Measurements from ENCODE around the gene KRT20.

KRT20 gene

DNA sequence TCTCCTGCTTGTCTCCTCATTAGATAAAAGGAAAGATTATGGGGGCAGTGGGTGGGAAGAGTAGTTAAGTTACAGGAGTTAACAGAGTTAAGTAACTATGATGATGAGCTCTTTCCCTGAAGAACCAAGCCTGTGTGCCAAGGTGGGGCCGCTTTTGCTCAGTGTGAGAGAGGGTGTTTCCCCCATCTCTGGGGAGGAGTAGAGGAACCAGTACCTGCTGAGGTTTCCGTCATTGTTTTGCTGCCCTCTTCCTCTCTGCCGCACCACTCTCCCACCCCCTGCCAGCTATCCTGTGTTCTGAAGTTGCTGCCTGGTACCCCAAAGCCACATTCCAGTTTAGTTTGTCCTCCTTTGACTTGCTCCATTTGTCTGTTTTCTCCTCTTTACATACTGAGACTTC lies 41.8 kb downstream of the KRT20 start:
- no peak overlapping the region for H2AFZ ChIP-seq (ENCODE audit: low read depth)
- H3K4me3 ChIP-seq (IDR thresholded peaks at IDR 0.05; ENCODE audit: insufficient read depth, low read depth, low read length) = no peak overlapping the region
- no peaks in the 10 kb centered on the region for H3K27me3 ChIP-seq (ENCODE audit: insufficient read depth, low read depth)
- H3K9ac ChIP-seq = no peak overlapping the region
- H3K4me2 ChIP-seq = no peak overlapping the region
- H3K4me1 ChIP-seq (ENCODE audit: low read depth, poor library complexity, severe bottlenecking) = no peaks in the 10 kb centered on the region
- no peak for TF ChIP-seq CTCF (conservative IDR thresholded peaks at IDR 0.05; ENCODE audit: low read depth, low read length)
- H3K36me3 ChIP-seq (ENCODE audit: insufficient read depth) = no peaks in the 10 kb centered on the region
- H4K20me1 ChIP-seq (ENCODE audit: insufficient read depth) = no peaks in the 10 kb centered on the region
- H3K27ac ChIP-seq = no peak overlapping the region
- H3K79me2 ChIP-seq (ENCODE audit: insufficient read depth, low read depth) = no peaks in the 10 kb centered on the region

GRCh38 chr17:40841246-40841645 lies 43.8 kb downstream of the KRT20 start:
- H3K27ac ChIP-seq = no peak overlapping the region
- H3K79me2 ChIP-seq (ENCODE audit: insufficient read depth, low read depth) = no peaks in the 10 kb centered on the region
- TF ChIP-seq CTCF (conservative IDR thresholded peaks at IDR 0.05; ENCODE audit: low read depth, low read length) = no peak
- no peak overlapping the region for H3K4me2 ChIP-seq
- no peak overlapping the region for H2AFZ ChIP-seq (ENCODE audit: low read depth)
- H3K36me3 ChIP-seq (ENCODE audit: insufficient read depth) = no peaks in the 10 kb centered on the region
- no peak overlapping the region for H3K4me3 ChIP-seq (IDR thresholded peaks at IDR 0.05; ENCODE audit: insufficient read depth, low read depth, low read length)
- no peaks in the 10 kb centered on the region for H3K27me3 ChIP-seq (ENCODE audit: insufficient read depth, low read depth)
- no peaks in the 10 kb centered on the region for H3K4me1 ChIP-seq (ENCODE audit: low read depth, poor library complexity, severe bottlenecking)
- H4K20me1 ChIP-seq (ENCODE audit: insufficient read depth) = no peaks in the 10 kb centered on the region
- H3K9ac ChIP-seq = no peak overlapping the region

GRCh38 chr17:40839194-40839593 lies 45.8 kb downstream of the KRT20 start:
- H3K9ac ChIP-seq = no peak overlapping the region
- H3K4me1 ChIP-seq (ENCODE audit: low read depth, poor library complexity, severe bottlenecking) = no peaks in the 10 kb centered on the region
- no peak overlapping the region for H2AFZ ChIP-seq (ENCODE audit: low read depth)
- no peaks in the 10 kb centered on the region for H3K27me3 ChIP-seq (ENCODE audit: insufficient read depth, low read depth)
- H4K20me1 ChIP-seq (ENCODE audit: insufficient read depth) = no peaks in the 10 kb centered on the region
- no peak overlapping the region for H3K4me2 ChIP-seq
- H3K36me3 ChIP-seq (ENCODE audit: insufficient read depth) = no peaks in the 10 kb centered on the region
- no peak overlapping the region for H3K27ac ChIP-seq
- no peak overlapping the region for H3K4me3 ChIP-seq (IDR thresholded peaks at IDR 0.05; ENCODE audit: insufficient read depth, low read depth, low read length)
- no peak for TF ChIP-seq CTCF (conservative IDR thresholded peaks at IDR 0.05; ENCODE audit: low read depth, low read length)
- no peaks in the 10 kb centered on the region for H3K79me2 ChIP-seq (ENCODE audit: insufficient read depth, low read depth)

DNA sequence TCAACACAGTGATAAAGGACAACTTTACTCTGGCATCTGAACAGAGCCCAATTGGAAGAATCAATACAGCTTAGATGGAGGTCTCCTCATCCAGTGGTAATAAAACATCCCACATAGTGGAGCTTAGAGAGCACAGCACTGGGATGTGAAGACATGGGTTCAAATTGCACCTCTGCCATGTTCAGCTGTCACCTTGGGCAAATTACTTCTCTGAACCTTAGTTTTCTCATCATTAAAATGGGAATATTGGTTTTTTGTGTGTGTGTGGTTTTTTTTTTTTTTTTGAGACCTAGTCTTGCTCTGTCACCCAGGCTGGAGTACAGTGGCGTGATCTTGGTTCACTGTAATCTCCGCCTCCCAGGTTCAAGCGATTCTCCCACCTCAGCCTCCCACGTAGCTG lies 49.0 kb downstream of the KRT20 start:
- Histone ChIP-seq H3K36me3 (ENCODE audit: insufficient read depth) (no peaks in the 10 kb centered on the region), H3K4me2 (no peak overlapping the region), H3K9ac (no peak overlapping the region), H3K4me1 (ENCODE audit: low read depth, poor library complexity, severe bottlenecking) (no peaks in the 10 kb centered on the region), H2AFZ (ENCODE audit: low read depth) (no peak overlapping the region), H3K27ac (no peak overlapping the region), H3K4me3 (IDR thresholded peaks at IDR 0.05; ENCODE audit: insufficient read depth, low read depth, low read length) (no peak overlapping the region), H3K27me3 (ENCODE audit: insufficient read depth, low read depth) (no peaks in the 10 kb centered on the region), H4K20me1 (ENCODE audit: insufficient read depth) (no peaks in the 10 kb centered on the region), H3K79me2 (ENCODE audit: insufficient read depth, low read depth) (no peaks in the 10 kb centered on the region)
- no peak for TF ChIP-seq CTCF (conservative IDR thresholded peaks at IDR 0.05; ENCODE audit: low read depth, low read length)

DNA sequence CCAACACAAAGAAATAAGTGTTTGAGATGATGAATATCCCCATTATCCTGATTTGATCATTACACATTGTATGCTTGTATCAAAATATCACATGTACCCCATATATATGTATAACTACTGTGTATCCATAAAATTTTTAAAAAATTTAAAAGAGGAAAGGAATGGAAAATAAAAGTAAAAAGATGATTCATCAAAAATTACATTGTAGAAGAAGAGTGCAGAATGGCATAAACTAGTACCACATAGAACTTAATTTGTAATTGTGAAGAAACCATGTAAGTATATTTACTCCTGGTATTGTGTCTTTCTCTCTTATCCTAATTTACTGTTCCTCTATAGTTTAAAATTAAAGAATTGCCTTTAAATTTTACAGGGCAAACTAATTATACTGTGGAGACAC lies 51.2 kb downstream of the KRT20 start:
- Histone ChIP-seq H3K4me2 (no peak overlapping the region), H3K27ac (no peak overlapping the region), H4K20me1 (ENCODE audit: insufficient read depth) (no peaks in the 10 kb centered on the region), H3K4me1 (ENCODE audit: low read depth, poor library complexity, severe bottlenecking) (no peaks in the 10 kb centered on the region), H3K9ac (no peak overlapping the region), H3K4me3 (IDR thresholded peaks at IDR 0.05; ENCODE audit: insufficient read depth, low read depth, low read length) (no peak overlapping the region), H3K27me3 (ENCODE audit: insufficient read depth, low read depth) (no peaks in the 10 kb centered on the region), H3K36me3 (ENCODE audit: insufficient read depth) (no peaks in the 10 kb centered on the region), H2AFZ (ENCODE audit: low read depth) (no peak overlapping the region), H3K79me2 (ENCODE audit: insufficient read depth, low read depth) (no peaks in the 10 kb centered on the region)
- TF ChIP-seq CTCF (conservative IDR thresholded peaks at IDR 0.05; ENCODE audit: low read depth, low read length) = no peak

Data from KMS-11 (cell line).